Measurements from ENCODE around the gene PCDH9. TPM values are rescaled to one million over a fixed set of nuclear protein-coding genes. Genes with fewer than 3 reads are reported as not detected.

The PCDH9 gene
- total RNA-seq, 1 experiment from 2014 or later, result 0.12 TPM

DNA sequence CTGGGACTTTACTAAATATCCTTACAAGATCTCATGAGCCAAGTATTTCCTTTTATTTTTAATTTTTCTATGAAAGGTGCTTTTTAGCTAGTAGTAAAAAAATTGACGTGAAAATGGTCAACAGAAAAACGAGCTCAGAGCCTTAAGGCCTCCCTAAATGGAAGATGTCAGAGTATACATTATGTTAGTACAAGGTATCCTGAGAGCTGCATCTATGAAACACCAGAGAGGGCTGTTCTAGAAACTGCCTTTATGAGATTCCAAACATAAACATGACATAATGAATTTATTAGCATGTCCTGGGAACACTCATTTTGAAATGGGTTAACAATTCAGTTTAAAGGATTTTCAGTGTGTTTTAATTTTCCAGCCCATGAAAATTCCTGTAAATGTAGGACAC is 146.6 kb downstream of the PCDH9 start:
- DNase-seq (ENCODE audit: low read depth), result no peak

- DNase-seq (ENCODE audit: low read depth), result no peak
Observed at GRCh38 chr13:67080351-67080750, 149.8 kb downstream of the PCDH9 start.

DNA sequence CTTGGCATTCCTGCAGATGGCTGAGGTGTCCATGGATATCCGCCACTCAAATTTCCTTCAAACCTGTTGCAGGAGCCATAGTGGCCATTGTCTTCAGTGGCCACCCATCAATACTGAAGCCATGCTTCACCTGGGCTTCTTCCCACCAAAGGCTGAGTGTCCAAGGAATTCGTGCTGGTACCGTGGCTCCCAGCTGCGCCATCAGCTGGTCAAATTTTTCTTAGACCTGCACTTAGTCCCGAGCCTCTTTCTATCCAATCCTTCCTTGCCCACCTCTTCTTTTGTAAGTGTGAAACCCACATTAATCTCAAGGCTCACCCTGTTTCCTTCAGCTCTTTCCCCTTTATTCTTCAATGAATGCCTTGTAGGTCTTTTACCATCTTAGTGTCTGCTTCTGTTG is 152.1 kb downstream of the PCDH9 start:
- DNase-seq (ENCODE audit: low read depth), result no peak

GRCh38 chr13:67077132-67077531 is 153.0 kb downstream of the PCDH9 start:
- DNase-seq (ENCODE audit: low read depth), result no peak

GRCh38 chr13:67076378-67076777 is 153.8 kb downstream of the PCDH9 start:
- DNase-seq (ENCODE audit: low read depth), result no peak

- DNase-seq (ENCODE audit: low read depth), result no peak
Observed at GRCh38 chr13:67075239-67075638, 154.9 kb downstream of the PCDH9 start.

GRCh38 chr13:67071918-67072598 is 158.1 kb downstream of the PCDH9 start:
- no peak for DNase-seq (ENCODE audit: low read depth)

DNA sequence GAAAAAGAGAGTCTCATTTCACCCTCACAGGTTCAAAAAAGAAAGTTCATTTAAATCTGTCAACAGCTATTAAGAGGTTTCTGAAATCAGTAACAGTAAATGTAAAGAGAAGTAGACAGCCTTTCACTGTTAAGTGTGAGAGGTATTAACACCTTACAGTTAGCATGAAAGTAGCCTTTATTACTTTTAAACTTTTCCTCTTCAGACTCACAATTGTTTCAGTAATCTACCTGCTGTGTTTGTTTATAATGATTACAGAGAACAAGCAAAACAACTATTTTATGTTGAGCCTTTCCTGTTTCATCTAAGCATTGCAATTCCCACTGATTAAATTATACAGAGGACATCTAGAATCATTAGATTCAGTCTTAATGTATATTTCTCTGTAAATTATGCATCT is 159.8 kb downstream of the PCDH9 start:
- no peak for DNase-seq (ENCODE audit: low read depth)

DNA sequence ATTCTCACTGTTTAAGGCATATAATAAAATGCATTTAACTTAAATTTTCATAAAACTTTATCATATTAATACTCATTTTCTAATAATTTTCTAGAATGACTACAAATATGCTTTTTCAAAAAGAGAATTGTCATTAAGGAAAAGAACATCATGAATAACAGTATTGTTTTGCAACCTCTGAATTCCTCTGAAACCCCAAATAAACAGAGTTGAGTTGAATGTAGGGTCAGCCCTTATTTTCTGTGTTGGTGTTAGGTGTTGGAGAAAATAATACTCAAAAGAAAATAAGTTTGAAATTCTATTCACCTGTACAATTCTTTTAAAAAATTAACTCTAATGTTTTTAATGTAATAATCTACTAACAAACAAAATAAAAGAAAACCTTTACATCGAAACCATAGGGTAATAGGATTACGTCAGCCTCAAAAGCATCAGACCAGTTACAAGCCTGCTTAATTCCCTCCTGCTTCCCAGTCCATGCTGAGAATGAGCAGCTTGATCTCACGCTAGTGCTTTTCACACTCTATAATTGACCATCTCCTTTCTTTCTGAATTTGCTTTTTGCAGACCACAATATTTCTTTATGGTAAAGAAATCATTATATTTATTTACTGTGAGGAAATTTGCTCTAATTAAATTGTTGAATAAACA is 160.9 kb downstream of the PCDH9 start:
- DNase-seq (ENCODE audit: low read depth), result no peak

DNA sequence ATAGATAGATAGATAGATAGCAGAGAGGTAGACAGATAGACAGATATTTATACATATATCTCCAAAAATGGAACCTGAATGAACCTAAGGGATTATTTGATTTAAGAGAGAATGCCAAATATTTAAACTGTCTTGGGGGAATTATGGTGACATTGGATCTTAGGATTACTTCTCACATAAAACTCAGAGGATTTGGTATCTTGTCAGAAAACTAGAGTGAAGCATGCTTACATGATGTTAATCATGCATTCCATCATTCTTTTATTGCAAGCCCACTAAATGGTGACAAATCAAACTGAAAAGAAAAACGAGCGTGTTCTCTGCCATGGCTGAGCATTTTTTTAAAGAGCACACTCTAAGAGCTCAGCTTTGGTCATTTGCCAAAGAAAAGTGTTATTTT is 165.2 kb downstream of the PCDH9 start:
- DNase-seq (ENCODE audit: low read depth), result no peak

DNA sequence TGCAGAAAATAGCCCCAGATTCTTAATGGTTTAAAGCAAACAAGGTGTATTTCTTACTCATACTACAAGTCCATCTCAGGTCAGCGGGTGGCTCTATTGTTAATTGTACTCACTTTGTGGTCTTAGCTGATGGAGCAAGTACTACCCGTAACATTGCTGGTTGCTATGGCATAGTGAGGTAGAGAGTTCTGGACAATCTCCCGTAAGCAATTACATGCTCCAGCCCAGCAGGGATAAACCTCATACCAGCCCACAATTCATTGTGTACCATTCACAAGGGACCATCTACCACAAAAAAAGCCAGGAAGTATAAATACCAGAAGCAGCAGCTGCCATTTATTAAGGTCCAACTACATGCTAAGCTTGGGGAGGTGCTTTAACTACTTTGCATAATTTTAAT is 167.1 kb downstream of the PCDH9 start:
- no peak for DNase-seq (ENCODE audit: low read depth)

DNA sequence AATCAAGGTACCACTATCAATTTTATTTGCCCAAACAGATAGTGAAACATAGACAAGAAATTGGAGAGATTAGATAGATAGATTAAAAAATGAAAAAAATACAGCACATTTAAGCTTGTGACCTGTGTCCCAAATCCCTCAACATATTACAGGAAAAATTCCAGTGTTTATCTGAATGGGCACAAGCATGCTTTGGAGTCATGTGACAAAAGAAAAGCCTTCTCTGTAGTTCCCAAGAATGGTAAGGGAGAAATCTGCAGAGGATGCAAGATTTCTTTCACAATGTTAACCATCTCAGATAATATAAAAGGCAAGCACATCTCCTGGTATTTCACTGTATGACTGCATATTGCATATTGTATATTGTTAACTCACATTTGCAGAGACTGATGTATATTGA is 168.0 kb downstream of the PCDH9 start:
- DNase-seq (ENCODE audit: low read depth), result no peak

- no peak for DNase-seq (ENCODE audit: low read depth)
Observed at GRCh38 chr13:67061750-67062149, 168.4 kb downstream of the PCDH9 start.

DNA sequence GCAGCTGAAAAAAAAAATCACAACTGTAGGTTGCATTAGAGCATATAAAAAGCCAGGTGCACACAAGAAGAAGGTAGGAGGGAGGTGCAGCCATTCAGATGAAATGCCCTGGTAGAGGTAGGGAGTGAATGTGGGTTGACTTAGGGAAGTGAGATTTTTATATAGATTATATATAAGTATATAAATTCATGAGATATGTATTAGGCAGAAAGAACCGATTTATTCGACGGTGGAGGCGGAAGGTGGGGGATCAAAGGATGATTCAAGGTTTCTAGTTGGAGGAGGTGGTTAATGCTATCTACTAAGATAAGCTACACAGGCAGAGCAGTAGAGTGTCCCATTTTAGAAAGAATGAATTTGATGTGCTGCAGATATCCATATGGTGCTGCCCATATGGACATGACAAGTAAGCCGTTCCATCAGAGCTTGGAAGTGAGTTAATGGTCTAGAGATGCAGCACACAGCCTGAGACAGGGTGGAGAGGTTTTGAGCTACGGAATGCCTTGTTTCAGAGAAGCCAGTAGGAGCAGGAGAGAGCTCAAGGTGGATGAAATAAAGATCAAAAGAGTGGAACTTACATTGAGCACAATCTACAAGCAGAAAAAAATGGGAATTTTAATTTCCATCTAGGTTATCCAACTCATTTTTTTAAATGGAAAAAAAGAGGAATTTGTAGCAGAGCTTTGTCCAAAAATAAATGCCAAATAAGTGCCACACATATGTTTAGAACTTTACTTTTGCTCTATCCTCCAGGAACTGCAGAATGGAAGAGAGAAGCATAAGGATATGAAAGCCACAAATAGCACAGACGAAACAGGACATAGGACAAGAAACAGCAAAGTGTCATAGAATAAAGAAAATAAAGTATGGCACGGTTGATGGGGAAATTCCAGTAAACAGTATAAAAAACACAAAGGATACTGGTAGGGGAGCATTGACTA is 177.3 kb downstream of the PCDH9 start:
- no peak for DNase-seq (ENCODE audit: low read depth)

DNA sequence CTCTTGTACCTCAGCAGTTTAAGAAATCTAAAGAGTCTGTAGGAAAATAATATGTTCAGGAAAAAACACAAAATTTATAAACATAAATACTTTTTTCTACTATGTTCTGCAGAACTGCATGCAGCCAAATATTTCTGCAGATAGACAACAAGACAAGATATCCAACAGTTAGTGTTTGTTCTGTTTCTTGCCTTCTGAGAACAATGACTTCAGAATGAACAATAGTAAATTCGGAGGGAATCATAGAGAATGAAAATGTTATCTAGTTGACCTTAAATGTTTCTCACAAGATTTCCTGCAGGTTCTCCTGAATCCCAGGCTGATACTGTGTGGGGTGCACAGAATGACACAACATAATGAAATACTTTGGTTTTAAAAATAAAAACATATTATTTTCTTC is 180.4 kb downstream of the PCDH9 start:
- no peak for DNase-seq (ENCODE audit: low read depth)

DNA sequence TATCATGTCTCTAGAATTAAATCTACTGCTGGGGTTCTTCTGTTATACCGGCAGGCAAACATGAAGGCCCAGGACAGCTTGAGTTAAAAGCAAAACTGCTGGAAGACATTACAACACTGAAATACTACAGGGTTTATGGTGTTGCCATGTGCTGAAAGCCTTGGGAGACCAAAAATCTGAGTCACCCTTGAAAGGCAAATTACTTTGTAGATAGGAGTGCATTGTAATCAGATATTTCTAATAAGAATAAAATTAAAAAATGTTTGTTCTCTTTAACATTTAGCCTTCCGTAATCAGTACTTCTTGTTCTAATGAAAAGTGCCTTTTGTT is 181.3 kb downstream of the PCDH9 start:
- DNase-seq (ENCODE audit: low read depth), result no peak

DNA sequence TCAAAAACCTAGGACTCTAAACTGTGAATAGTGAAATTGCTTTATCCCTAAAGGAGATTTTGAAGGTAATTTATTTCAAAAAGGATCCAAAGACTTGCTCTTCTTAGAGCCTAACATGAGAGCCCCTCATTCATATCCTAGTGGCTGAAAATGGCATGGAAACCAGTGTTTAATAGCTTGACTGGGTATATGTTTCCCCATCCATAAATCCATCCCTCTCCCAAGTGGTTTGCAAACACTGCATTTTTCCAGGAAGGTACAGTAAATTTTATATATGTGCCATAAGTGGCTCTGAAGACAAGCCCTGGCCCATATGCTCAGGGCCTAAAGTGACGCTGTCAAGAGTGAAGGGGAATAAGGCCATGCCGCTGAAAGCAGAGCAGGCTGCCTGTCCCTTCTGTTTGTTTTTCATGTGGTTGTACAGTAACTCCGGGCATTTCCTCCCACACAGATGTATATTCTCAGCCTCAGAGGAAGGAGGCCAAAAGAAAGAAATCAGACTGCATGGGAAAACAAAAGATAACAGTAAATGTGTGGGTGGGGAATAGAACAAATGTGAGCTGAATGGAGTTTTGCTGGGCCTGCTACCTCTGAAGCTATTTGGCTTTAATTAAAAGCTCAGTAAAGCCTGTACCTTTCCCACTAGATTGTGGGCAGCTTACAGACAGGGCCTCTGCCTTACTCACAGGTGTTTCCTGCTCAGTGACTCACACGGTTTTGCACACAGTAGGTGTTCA is 181.9 kb downstream of the PCDH9 start:
- DNase-seq (ENCODE audit: low read depth), result no peak

DNA sequence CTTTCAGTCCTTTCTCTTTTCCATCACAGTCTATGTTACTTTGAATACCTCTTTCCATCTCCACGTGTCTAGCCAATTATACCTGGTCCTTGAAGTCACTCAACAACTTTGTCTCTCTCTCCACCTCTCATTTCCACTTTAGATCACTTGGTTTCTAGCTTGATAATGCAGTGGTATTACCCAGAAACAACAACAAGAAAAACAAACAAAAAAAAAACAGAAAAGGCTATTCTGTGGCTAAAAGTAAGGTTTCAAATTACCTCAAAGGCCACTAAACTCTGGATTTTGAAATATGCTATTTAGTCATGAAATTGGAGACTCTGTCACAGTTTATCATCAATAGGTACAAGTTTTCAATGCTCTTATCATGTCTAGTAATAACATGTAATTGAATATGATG is 184.8 kb downstream of the PCDH9 start:
- DNase-seq (ENCODE audit: low read depth), result no peak

GRCh38 chr13:67043901-67044300 is 186.2 kb downstream of the PCDH9 start:
- no peak for DNase-seq (ENCODE audit: low read depth)

- DNase-seq (ENCODE audit: low read depth), result no peak
Observed at GRCh38 chr13:67042556-67042955, 187.6 kb downstream of the PCDH9 start.

- no peak for DNase-seq (ENCODE audit: low read depth)
Observed at GRCh38 chr13:67036699-67037457, 193.3 kb downstream of the PCDH9 start.
